Panc1 (cell line): ENCODE measurements around the gene SLC16A8. TPM values are rescaled to one million over a fixed set of nuclear protein-coding genes. Genes with fewer than 3 reads are reported as not detected.

Source experiments
- ATAC-seq: fragments of 200-7000 bp; cut with Tn5 transposase; 2 replicates; pipeline ENCODE4 v1.9.1; 2020; ENCODE audit warnings: mild to moderate bottlenecking, moderate library complexity
- Bru-seq: library from RNA; stranded (reverse); fragments of 400-500 nt; gene quantifications from one replicate; lab custom pipeline; 2021; lab: Mats Ljungman, UMichigan
- BruChase-seq, 2 experiments: library from RNA; stranded (reverse); fragments of 400-500 nt; gene quantifications; one replicate each; lab custom pipeline; 2021; lab: Mats Ljungman, UMichigan
- BruUV-seq: library from RNA; stranded (reverse); fragments of 400-500 nt; replicated peaks from 2 replicates; lab custom pipeline; 2021; lab: Mats Ljungman, UMichigan
- CTCF ChIA-PET: fragments of 300-600 bp; sonication (Branson Sonifier 250); formaldehyde crosslinking; loops from one replicate; lab custom pipeline; 2022; ENCODE audit warnings: antibody characterized with exemption; lab: Charles Lee
- POLR2A ChIA-PET: fragments of 300-600 bp; sonication (Branson Sonifier 250); formaldehyde crosslinking; loops from one replicate; lab custom pipeline; 2022; ENCODE audit warnings: antibody characterized with exemption; lab: Charles Lee
- DNase-seq: peaks from one replicate; pipeline ENCODE4 v3.0.0-alpha.2; 2010; ENCODE audit warnings: low read depth, low spot score
- H3K27ac ChIP-seq: 2 replicates; pipeline ENCODE4 v1.5.1; 2011; ENCODE audit warnings: mild to moderate bottlenecking, low read length, inconsistent platforms
- H3K27me3 ChIP-seq: fragments of 200-500 bp; sonication (Bioruptor generic); 2 replicates; pipeline ENCODE4 v1.6.0; 2014; ENCODE audit warnings: low read length, inconsistent platforms; ENCODE audit not compliant: control insufficient read depth, insufficient read depth
- H3K36me3 ChIP-seq: fragments of 200-500 bp; sonication (Bioruptor generic); 2 replicates; pipeline ENCODE4 v1.5.1; 2014; ENCODE audit warnings: inconsistent platforms, mild to moderate bottlenecking, low read length, moderate library complexity; ENCODE audit not compliant: control insufficient read depth, insufficient read depth
- H3K4me1 ChIP-seq: 2 replicates; pipeline ENCODE4 v1.5.1; 2011; ENCODE audit warnings: inconsistent platforms, mild to moderate bottlenecking, low read length, moderate library complexity; ENCODE audit not compliant: control insufficient read depth, insufficient read depth
- H3K4me3 ChIP-seq, 2 experiments: 2 replicates each; pipeline ENCODE4 v1.5.1; 2011 to 2012; ENCODE audit warnings: low read depth in 2 of 2, low read length in 2 of 2, mild to moderate bottlenecking in 2 of 2, inconsistent platforms in 1 of 2, moderate library complexity in 1 of 2
- H3K9me3 ChIP-seq: fragments of 200-500 bp; sonication (Bioruptor generic); 2 replicates; pipeline ENCODE4 v1.5.1; 2014; ENCODE audit warnings: low read depth, mild to moderate bottlenecking, inconsistent platforms, low read length, moderate library complexity; ENCODE audit not compliant: control insufficient read depth, insufficient read depth
- CTCF ChIP-seq: fragments of 450-650 bp; IDR thresholded peaks from 2 replicates; pipeline ENCODE4 v1.5.1; 2017; ENCODE audit warnings: mild to moderate bottlenecking
- POLR2AphosphoS5 ChIP-seq: IDR thresholded peaks from 2 replicates; pipeline ENCODE4 v1.6.1; 2012; ENCODE audit warnings: mild to moderate bottlenecking, low read depth, low read length, moderate library complexity
- REST ChIP-seq, 2 experiments: IDR thresholded peaks; 2 replicates each; pipeline ENCODE4 v1.6.1; 2011 to 2012; ENCODE audit warnings: low read depth in 2 of 2, control low read depth in 1 of 2, low read length in 1 of 2, mild to moderate bottlenecking in 1 of 2, moderate library complexity in 1 of 2; ENCODE audit not compliant: insufficient read depth in 1 of 2
- SIN3A ChIP-seq: IDR thresholded peaks from 2 replicates; pipeline ENCODE4 v1.6.1; 2012; ENCODE audit warnings: low read depth, mild to moderate bottlenecking, low read length, moderate library complexity, borderline replicate concordance; ENCODE audit not compliant: insufficient read depth
- TCF7L2 ChIP-seq: IDR thresholded peaks from 2 replicates; pipeline ENCODE4 v1.6.1; 2011; ENCODE audit warnings: mild to moderate bottlenecking, low read depth, low read length, inconsistent platforms
- in situ Hi-C: cut with HindIII; loops from 2 replicates; pipeline ENCODE4 v1.10.0; 2016; ENCODE audit warnings: low sequenced_read_pairs, low pct_unique_long_range_greater_than_20kb
- intact Hi-C: fragments of 100-400 bp; cut with micrococcal nuclease; formaldehyde crosslinking; loops from one replicate; pipeline ENCODE4 v1.10.0; 2022; ENCODE audit not compliant: unreplicated experiment
- long read RNA-seq: library from polyadenylated mRNA; unstranded; transcript quantifications from one replicate; pipeline ENCODE4 v2.0.0, GENCODE V29; 2021; ENCODE audit not compliant: unreplicated experiment
- polyA plus RNA-seq: library from polyadenylated mRNA; unstranded; fragments of >200 nt; gene quantifications from one replicate; pipeline ENCODE4 v1.2.1, GENCODE V29; 2012; ENCODE audit warnings: missing spikeins; ENCODE audit not compliant: insufficient read length
- total RNA-seq: library from RNA; stranded (reverse); gene quantifications from one replicate; pipeline ENCODE4 v1.2.1, GENCODE V29; 2021; ENCODE audit not compliant: unreplicated experiment

The SLC16A8 gene
- total RNA-seq (not detected), Bru-seq, nascent RNA (not detected), BruChase-seq, experiment 1, labeled RNA remaining after a 2-hour chase (not detected), BruChase-seq, experiment 2, labeled RNA remaining after a 6-hour chase (not detected)
- 0.44 TPM for polyA plus RNA-seq
- long read RNA-seq = 0 reads

- ChIA-PET CTCF (interaction anchor here (0.6 to 1.0 kb wide), 2 partner anchors 26 to 28 kb away, joined by 5 to 8 read pairs; no protein-coding TSS in a partner anchor), POLR2A (interaction anchor here (0.6 kb wide), 1 partner anchor 237 kb away, joined by 3 read pairs; no protein-coding TSS in a partner anchor)
- no peaks in the 10 kb centered on the region for H3K9me3 ChIP-seq
- H3K4me3 ChIP-seq = no peak within 1 kb of the TSS
- TF ChIP-seq TCF7L2 (no peak), REST (IDR thresholded peaks at IDR 0.05; ENCODE audit: insufficient read depth in 1 of 2, low read depth in 2 of 2, low read length in 1 of 2) (no peak), SIN3A (no peak), CTCF (no peak), POLR2AphosphoS5 (no peak)
- no peak within 1 kb of the TSS for H3K27ac ChIP-seq
- ATAC-seq = no peak
- no peaks in the 10 kb centered on the region; the same call in 1 of the 2 replicates for H3K4me1 ChIP-seq
- H3K27me3 ChIP-seq = no peaks in the 10 kb centered on the region
- H3K36me3 ChIP-seq = no peaks in the 10 kb centered on the region
- no peak for DNase-seq
- no TSS peak for BruUV-seq
- intact Hi-C loops = no loop called here
- in situ Hi-C loops = no loop called here
Measured at GRCh38 chr22:38083931-38084631, at the start of gene SLC16A8. TSS of gene SLC16A8 (minus strand) at chr22:38084184. CDS start at chr22:38082873, 1,311 bp downstream.

- H3K4me1 ChIP-seq = no peaks in the 10 kb centered on the region
- in situ Hi-C loops = no loop called here
- ChIA-PET CTCF (no interaction called here), POLR2A (no interaction called here)
- no peak overlapping the region for H3K27ac ChIP-seq
- BruUV-seq = no TSS peak
- DNase-seq = no peak
- H3K27me3 ChIP-seq = no peaks in the 10 kb centered on the region
- no peaks in the 10 kb centered on the region for H3K9me3 ChIP-seq
- no peak overlapping the region for H3K4me3 ChIP-seq
- intact Hi-C loops = no loop called here
- ATAC-seq = no peak
- no peaks in the 10 kb centered on the region for H3K36me3 ChIP-seq
- TF ChIP-seq POLR2AphosphoS5 (no peak), SIN3A (no peak), REST (IDR thresholded peaks at IDR 0.05; ENCODE audit: insufficient read depth in 1 of 2, low read depth in 2 of 2, low read length in 1 of 2) (no peak), CTCF (no peak)
Measured at GRCh38 chr22:38133331-38133730, 49.3 kb upstream of the SLC16A8 start.
